Heart right ventricle (tissue), 16 donors: ENCODE results near the gene DBNL. TPM values are rescaled to one million over a fixed set of nuclear protein-coding genes. Genes with fewer than 3 reads are reported as not detected.

Source experiments
- ATAC-seq, 8 donors: fragments of 200-7000 bp; cut with Tn5 transposase; one replicate each; pipeline ENCODE4 v1.9.1; 2020; ENCODE audit warnings: mild to moderate bottlenecking in 8 of 8, moderate library complexity in 8 of 8, moderate number of reproducible peaks in 1 of 8
- DNase-seq, 2 donors: peaks; one replicate each; pipeline ENCODE4 v3.0.0-alpha.2; 2020
- H3K27ac ChIP-seq, 10 donors: fragments of 200-600 bp; sonication (generic) in 2 of 10; one replicate each; pipeline versions ENCODE4 v1.5.0 to v1.8.0; 2020 to 2022; ENCODE audit warnings: mild to moderate bottlenecking in 3 of 10
- H3K27me3 ChIP-seq, 7 donors: fragments of 200-600 bp; one replicate each; pipeline ENCODE4 v1.8.0; 2021 to 2022; ENCODE audit warnings: mild to moderate bottlenecking in 2 of 7
- H3K36me3 ChIP-seq, 9 donors: fragments of 200-600 bp; sonication (generic) in 1 of 9; one replicate each; pipeline versions ENCODE4 v1.5.0 to v1.8.0; 2020 to 2022; ENCODE audit warnings: mild to moderate bottlenecking in 2 of 9
- H3K4me1 ChIP-seq, 9 donors: fragments of 200-600 bp; sonication (generic) in 1 of 9; one replicate each; pipeline versions ENCODE4 v1.5.0 to v1.8.0; 2020 to 2022; ENCODE audit warnings: mild to moderate bottlenecking in 4 of 9
- H3K4me3 ChIP-seq, 10 donors: fragments of 200-600 bp; sonication (generic) in 2 of 10; one replicate each; pipeline versions ENCODE4 v1.5.0 to v1.8.0; 2020 to 2022; ENCODE audit warnings: mild to moderate bottlenecking in 7 of 10, moderate library complexity in 2 of 10
- H3K9me3 ChIP-seq, 11 donors: fragments of 200-600 bp in 10 of 11; sonication (generic) in 2 of 11; one replicate each; pipeline versions ENCODE4 v1.5.0 to v1.8.0; 2013 to 2022; ENCODE audit warnings: mild to moderate bottlenecking in 2 of 11, control low read depth in 1 of 11, moderate library complexity in 1 of 11
- WGBS, 2 donors: extraction: QIAGEN DNeasy Blood & Tissue Kit; methylation state at CpG; one replicate each; pipeline ENCODE4 v1.1.7; 2013; ENCODE audit warnings: inconsistent platforms in 1 of 2; 5-methylcytosine and 5-hydroxymethylcytosine counted together
- intact Hi-C, 10 donors: fragments of 100-400 bp; cut with DNase I; formaldehyde crosslinking; loops; one replicate each; pipeline versions ENCODE4 v1.11.1 to v1.14.2; 2022
- polyA plus RNA-seq, 2 donors: library from polyadenylated mRNA; stranded (reverse); fragments of 200-250 nt; gene quantifications; one replicate each; pipeline ENCODE4 v1.2.3, GENCODE V29; 2013
- total RNA-seq, 10 donors: library from RNA; stranded (reverse); fragmentation: NEBNext Ultra II Directional in 3 of 10; extraction: Animal tissue kit (Norgen Biotek cat#: 25700) in 3 of 10; gene quantifications; one replicate each; pipeline versions ENCODE4 v1.2.1 to v1.2.4, GENCODE V29; 2021 to 2023
- TF ChIP-seq, protein P1 (sequence below), 9 donors: fragments of 200-600 bp; sonication (generic) in 2 of 9; IDR thresholded peaks; one replicate each; pipeline versions ENCODE4 v1.5.0 to v1.8.0; 2021 to 2022; ENCODE audit warnings: antibody characterized with exemption in 9 of 9, mild to moderate bottlenecking in 5 of 9, moderate library complexity in 1 of 9
- donor health status: Arrhythmogenic right ventricular cardiomyopathy.
- donor health status: ischemic (EF 13 %, LVEDD 7.1; RV severe dilation, severe dysfunction).
- donor health status: healthy with polysubstance abuse.
- donor health status: DM: no; HTN: yes; CAD: no.
- donor health status: DM: no; HTN: no; CAD: no.
- donor health status: ischemic (EF 25% LVEDD 6.9; RV normal size, moderate dysfunction).
- donor health status: ischemic (EF 25% LVEDD 5.7; RV mildly dilated, moderate dysfunction).
- donor health status: healthy.
- donor health status: DM: yes; HTN: yes; CAD: no.
- donor health status: Ischemic cardiomyopathy.
- donor health status: ischemic (EF 35%, LVEDD 5.7; RV mildly dilated, moderate dysfunction).
- donor health status: nonischemic (EF 11% LVEDD 7.7; RV severe dilation, severe dysfunction).
- donor health status: DM: yes; HTN: yes; CAD: no.
- donor health status: PGD.
- donor health status: ischemic (EF 29% LVEDD 5.4; RV normal size, mild dysfunction).
- donor health status: nonischemic (EF 23%, LVEDD 6.1; RV moderate dilation, normal function).

Gene DBNL
- total and polyA plus RNA-seq, 12 donors, result 26.0 to 74.3 (median 35.4) TPM

DNA sequence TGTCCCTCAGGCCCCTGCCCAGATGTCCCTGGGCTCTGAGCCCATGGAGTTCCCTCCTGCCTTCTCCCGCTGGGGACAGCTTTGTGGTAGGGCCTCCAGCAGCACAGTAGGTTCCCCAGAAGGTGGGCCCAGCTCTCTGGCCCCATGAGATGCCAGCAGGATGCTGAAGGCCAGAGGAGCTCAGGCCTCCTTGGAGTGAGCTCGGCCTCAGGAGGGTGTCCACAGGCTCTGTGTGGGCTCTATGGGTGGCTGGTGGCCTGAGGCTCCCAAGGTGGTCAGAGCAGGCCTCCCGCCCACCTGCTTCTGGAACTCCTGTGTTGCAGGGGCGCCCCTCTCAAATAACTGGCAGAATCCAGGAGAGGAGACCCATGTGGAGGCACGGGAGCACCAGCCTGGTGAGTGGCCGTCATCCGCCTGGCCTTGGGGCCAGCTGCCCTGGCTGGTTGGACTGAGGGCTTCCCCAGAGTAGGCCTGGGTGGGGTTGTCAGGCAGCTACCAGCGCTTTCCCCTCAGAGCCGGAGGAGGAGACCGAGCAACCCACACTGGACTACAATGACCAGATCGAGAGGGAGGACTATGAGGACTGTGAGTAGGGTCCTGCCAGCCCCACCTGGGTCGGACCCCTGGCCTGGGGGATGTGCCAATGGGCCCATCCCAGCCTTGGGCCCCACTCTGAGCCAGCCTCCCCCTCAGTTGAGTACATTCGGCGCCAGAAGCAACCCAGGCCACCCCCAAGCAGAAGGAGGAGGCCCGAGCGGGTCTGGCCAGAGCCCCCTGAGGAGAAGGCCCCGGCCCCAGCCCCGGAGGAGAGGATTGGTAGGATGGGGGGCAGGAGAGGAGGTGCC lies 62.8 kb downstream of the DBNL start:
- Histone ChIP-seq H3K36me3 (peaks cover 0 to 46% (median 0%) of the 10 kb centered on the region in 9 donors), H3K27ac (peak overlapping the region in 2 of 10 donors; percentile 36 to 85), H3K4me1 (peaks cover 2 to 40% (median 15%) of the 10 kb centered on the region in 9 donors), H3K9me3 (no peaks in the 10 kb centered on the region), H3K27me3 (peaks cover 0 to 26% (median 0%) of the 10 kb centered on the region in 7 donors), H3K4me3 (peak overlapping the region in 3 of 10 donors; percentile 61 to 66 (median 64))
- TF ChIP-seq, protein P1, sequence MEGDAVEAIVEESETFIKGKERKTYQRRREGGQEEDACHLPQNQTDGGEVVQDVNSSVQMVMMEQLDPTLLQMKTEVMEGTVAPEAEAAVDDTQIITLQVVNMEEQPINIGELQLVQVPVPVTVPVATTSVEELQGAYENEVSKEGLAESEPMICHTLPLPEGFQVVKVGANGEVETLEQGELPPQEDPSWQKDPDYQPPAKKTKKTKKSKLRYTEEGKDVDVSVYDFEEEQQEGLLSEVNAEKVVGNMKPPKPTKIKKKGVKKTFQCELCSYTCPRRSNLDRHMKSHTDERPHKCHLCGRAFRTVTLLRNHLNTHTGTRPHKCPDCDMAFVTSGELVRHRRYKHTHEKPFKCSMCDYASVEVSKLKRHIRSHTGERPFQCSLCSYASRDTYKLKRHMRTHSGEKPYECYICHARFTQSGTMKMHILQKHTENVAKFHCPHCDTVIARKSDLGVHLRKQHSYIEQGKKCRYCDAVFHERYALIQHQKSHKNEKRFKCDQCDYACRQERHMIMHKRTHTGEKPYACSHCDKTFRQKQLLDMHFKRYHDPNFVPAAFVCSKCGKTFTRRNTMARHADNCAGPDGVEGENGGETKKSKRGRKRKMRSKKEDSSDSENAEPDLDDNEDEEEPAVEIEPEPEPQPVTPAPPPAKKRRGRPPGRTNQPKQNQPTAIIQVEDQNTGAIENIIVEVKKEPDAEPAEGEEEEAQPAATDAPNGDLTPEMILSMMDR (IDR thresholded peaks at IDR 0.05), result no peak
- WGBS, 2 donors, result 91 to 92% methylated on average over 18 of the region's 18 CpGs
- intact Hi-C loops, result no loop called here
- ATAC-seq (no peak), DNase-seq (no peak)

DNA sequence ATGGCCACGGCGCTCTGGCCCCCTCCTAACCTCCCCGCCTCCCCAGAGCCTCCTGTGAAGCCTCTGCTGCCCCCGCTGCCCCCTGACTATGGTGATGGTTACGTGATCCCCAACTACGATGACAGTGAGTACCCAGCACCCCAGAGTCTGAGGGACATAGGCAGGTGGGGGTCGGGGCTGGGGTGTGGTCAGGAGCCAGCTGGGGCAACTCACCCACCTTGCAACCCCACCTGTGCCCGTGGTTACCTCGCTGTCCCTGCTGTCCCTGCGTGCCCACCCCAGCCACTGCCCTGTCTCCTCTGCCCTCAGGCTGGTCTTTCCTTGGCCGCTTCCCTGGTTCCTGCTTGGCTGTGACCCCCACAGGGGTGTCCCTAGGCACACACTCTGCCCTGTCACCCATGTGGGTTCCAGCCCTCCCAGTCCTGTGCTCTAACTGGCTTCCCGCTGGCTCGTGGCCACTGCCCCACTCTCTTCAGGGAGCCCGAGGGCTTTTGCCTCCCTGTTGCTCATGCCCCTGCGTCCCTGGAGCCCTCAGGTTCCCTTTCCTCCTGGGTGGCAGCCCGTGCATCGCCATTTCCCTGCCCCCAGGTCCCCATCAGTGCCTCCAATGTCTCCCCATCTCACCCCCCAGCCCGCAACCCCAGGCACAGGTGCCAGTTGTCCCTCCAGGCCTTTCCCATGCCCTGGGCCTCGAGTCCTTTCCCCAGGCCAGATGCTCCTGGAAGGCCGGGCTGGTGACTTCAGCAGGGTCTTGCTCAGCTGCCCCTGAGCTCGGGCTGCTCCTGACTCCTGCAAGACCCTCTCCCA lies 63.7 kb downstream of the DBNL start:
- intact Hi-C loops, result no loop called here
- TF ChIP-seq, protein P1 (IDR thresholded peaks at IDR 0.05), result no peak
- 91 to 92% methylated on average over 19 to 21 of the region's 21 CpGs for WGBS, 2 donors
- Histone ChIP-seq H3K27me3 (peaks cover 0 to 26% (median 0%) of the 10 kb centered on the region in 7 donors), H3K4me1 (peaks cover 0 to 32% (median 14%) of the 10 kb centered on the region in 9 donors), H3K36me3 (peaks cover 0 to 52% (median 3%) of the 10 kb centered on the region in 9 donors), H3K27ac (peak overlapping the region in 1 of 10 donors; percentile 25), H3K4me3 (peak overlapping the region in 3 of 10 donors; percentile 61 to 66 (median 64)), H3K9me3 (no peaks in the 10 kb centered on the region)
- DNase-seq (no peak), ATAC-seq (no peak)

DNA sequence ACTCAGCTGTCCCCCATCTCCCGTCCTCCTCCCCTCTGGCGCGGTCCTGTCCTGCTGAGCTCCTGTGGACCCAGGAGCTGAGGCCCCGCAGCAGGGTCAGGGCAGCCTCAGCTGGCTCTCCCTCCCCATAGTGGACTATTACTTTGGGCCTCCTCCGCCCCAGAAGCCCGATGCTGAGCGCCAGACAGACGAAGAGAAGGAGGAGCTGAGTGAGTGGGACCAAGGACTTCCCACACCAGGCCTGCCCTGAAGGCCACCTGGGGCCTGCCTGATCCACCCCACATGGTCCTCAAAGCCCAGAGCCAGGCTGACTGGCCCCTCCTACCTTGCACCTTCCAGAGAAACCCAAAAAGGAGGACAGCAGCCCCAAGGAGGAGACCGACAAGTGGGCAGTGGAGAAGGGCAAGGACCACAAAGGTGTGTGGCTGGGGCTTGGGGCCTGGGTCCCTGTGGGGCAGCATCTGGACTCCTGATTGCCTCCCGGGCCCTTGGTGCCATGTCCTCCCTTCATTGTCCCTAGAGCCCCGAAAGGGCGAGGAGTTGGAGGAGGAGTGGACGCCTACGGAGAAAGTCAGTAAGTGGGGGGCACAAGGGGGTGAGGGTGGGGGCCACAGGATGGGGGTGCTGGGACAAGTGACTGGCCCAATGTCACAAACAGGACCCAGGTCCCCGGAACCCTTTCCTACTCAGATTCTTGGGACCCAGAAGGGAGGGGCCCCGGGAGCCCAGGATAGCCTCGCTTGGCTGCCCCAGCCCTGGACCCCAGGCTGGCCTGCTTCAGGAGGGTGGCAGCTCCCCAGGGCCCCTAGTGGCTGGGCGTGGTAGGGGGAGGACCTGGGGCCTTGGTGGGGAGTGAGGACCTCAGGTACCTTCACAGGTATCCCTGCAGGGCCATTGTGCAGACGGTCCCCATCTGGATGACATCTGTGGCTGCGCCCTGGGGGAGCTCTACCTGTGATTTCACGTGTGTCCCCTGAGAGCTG lies 64.6 kb downstream of the DBNL start:
- peaks cover 0 to 59% (median 3%) of the 10 kb centered on the region in 9 donors for H3K36me3 ChIP-seq
- H3K27ac ChIP-seq, result peak overlapping the region in 1 of 10 donors; percentile 25
- intact Hi-C loops, result no loop called here
- H3K4me3 ChIP-seq, result no peak overlapping the region
- H3K9me3 ChIP-seq, result no peaks in the 10 kb centered on the region
- ATAC-seq (no peak), DNase-seq (no peak)
- TF ChIP-seq, protein P1 (IDR thresholded peaks at IDR 0.05), result no peak
- peaks cover 0 to 19% (median 0%) of the 10 kb centered on the region in 7 donors for H3K27me3 ChIP-seq
- WGBS, 2 donors, result 85 to 89% methylated on average over 21 of the region's 21 CpGs
- H3K4me1 ChIP-seq, result peaks cover 0 to 30% (median 7%) of the 10 kb centered on the region in 9 donors
